IPS-18a (cell line): ENCODE measurements around the gene CD72.

Experiments used
- H3K27ac ChIP-seq: one replicate; pipeline ENCODE4 v1.5.1; 2013; ENCODE audit warnings: low read length
- H3K27me3 ChIP-seq: one replicate; pipeline ENCODE4 v1.6.1; 2013; ENCODE audit warnings: mild to moderate bottlenecking, low read length; ENCODE audit not compliant: control insufficient read depth, insufficient read depth
- H3K36me3 ChIP-seq: one replicate; pipeline ENCODE4 v1.6.1; 2013; ENCODE audit warnings: low read depth, low read length; ENCODE audit not compliant: control insufficient read depth
- H3K4me1 ChIP-seq: one replicate; pipeline ENCODE4 v1.6.1; 2013; ENCODE audit warnings: low read depth, low read length; ENCODE audit not compliant: control insufficient read depth
- H3K4me3 ChIP-seq: one replicate; pipeline ENCODE4 v1.5.1; 2013; ENCODE audit warnings: low read length
- H3K9ac ChIP-seq: one replicate; pipeline ENCODE4 v1.6.1; 2013; ENCODE audit warnings: mild to moderate bottlenecking, low read length, moderate library complexity
- H3K9me3 ChIP-seq: one replicate; pipeline ENCODE4 v1.6.1; 2013; ENCODE audit warnings: low read depth, low read length; ENCODE audit not compliant: control insufficient read depth

Gene CD72, protein sequence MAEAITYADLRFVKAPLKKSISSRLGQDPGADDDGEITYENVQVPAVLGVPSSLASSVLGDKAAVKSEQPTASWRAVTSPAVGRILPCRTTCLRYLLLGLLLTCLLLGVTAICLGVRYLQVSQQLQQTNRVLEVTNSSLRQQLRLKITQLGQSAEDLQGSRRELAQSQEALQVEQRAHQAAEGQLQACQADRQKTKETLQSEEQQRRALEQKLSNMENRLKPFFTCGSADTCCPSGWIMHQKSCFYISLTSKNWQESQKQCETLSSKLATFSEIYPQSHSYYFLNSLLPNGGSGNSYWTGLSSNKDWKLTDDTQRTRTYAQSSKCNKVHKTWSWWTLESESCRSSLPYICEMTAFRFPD

DNA sequence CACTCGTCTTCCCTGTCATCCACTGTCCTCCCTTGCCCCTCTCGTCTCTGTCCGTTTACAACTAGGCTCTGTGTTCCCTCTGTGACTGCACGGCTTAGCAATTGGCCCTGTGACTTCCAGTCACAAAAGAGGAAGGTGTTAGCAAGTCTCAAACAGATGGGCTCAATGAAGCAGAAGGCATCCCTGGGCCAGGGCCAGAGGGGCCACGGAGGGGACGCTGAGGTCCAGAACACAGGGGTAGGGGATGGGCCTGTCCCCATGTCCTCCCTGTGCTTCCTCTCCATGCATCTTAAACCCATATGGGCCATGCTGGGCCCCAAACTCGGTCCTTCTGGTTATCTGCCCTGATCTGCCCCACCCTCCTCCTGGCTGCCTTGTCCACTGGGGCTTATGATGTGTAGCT lies at the start of gene CD72:
Gene CD72, minus strand, starts transcription at position 89 of the 403 bp plus-strand sequence. CDS start 110 bp downstream, outside the sequence.
- peak within 1 kb of the TSS; percentile 65 for H3K4me3 ChIP-seq
- H3K4me1 ChIP-seq, result peaks cover 4% of the 10 kb centered on the region
- H3K9me3 ChIP-seq, result no peaks in the 10 kb centered on the region
- H3K9ac ChIP-seq, result peak within 1 kb of the TSS; percentile 30
- H3K27me3 ChIP-seq, result peaks cover 30% of the 10 kb centered on the region
- no peaks in the 10 kb centered on the region for H3K36me3 ChIP-seq
- H3K27ac ChIP-seq, result no peak within 1 kb of the TSS

DNA sequence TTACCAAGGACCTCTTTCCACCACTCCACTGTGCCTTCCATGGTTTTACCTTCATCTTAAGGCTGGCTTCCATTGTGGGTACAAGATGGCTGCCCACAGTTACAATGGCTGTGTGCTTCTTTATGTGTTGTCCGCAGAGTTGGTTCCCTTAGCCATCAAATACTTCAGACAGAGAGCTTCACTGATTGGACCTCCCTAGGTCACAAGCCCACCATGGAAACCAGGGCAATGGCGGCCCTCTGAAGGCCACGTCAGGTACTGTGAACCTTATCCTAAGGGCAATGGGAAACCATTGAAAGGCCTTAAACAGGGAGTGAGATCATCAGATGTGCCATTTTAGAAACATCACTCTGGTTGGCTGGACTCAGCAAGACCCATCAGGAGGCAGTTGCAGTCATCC lies 49.7 kb upstream of the CD72 start:
- Histone ChIP-seq H3K36me3 (peaks cover 4% of the 10 kb centered on the region), H3K9me3 (no peaks in the 10 kb centered on the region), H3K4me3 (no peak overlapping the region), H3K27ac (no peak overlapping the region), H3K4me1 (peaks cover 10% of the 10 kb centered on the region), H3K27me3 (no peaks in the 10 kb centered on the region), H3K9ac (no peak overlapping the region)

DNA sequence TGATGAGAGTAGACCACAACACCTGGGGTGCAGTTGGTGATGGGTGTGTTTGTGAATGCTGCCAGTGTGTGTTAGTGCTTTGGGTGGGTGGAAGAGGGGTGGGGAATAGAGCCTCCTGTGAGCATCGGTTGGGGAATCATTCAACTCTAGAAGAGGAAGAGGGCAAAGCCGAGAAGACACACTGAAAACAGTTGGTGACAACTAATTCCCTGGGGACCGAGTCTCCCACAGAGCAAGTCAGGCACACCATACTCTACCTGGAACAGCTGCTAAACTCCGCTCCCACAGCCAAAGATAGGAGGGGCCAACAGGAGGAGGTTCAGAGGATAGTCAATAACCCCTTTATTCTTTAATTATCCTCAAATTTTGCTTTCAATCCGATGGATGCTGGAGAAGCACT lies 48.3 kb upstream of the CD72 start:
- no peaks in the 10 kb centered on the region for H3K27me3 ChIP-seq
- H3K36me3 ChIP-seq, result peaks cover 18% of the 10 kb centered on the region
- no peak overlapping the region for H3K27ac ChIP-seq
- H3K9me3 ChIP-seq, result no peaks in the 10 kb centered on the region
- H3K9ac ChIP-seq, result no peak overlapping the region
- H3K4me3 ChIP-seq, result no peak overlapping the region
- peaks cover 10% of the 10 kb centered on the region for H3K4me1 ChIP-seq

DNA sequence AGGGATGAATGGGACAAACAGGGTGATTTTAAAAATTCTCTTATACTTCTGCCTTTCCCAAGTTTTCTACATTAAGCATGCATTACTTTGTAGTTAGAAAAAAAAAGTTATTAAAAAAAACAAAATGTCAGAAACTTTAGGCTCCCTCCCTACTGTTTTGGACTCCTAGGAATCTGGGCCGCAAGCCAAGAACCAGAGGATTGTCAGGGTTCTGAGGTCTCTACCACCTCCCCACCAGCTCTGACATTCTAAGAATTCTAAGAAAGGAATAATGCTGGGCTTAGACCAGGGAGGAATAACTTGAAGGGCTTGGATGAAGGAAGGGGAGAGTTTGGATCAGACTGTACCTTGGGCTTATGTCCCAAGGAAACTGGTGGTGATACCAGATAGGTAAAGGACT lies 47.8 kb upstream of the CD72 start:
- Histone ChIP-seq H3K9me3 (no peaks in the 10 kb centered on the region), H3K27ac (no peak overlapping the region), H3K4me3 (no peak overlapping the region), H3K27me3 (no peaks in the 10 kb centered on the region), H3K4me1 (peaks cover 10% of the 10 kb centered on the region), H3K36me3 (peaks cover 20% of the 10 kb centered on the region), H3K9ac (no peak overlapping the region)

DNA sequence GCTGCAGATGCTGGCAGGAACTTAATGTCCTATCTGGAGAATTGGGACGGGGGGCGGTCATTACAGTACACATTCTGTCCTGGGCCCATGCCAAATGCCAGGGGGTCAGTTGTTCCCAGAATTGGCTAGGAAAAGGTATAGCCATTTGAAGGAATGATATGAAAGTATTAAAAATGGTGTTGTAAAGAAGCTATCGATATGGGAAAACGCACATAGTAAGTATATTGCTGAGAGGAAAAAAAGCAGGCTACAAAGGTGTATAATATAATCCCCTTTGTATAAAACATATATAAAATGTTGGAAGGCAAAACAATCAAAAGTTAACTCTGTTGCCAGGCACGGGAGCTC lies 47.2 kb upstream of the CD72 start:
- H3K4me1 ChIP-seq, result peaks cover 10% of the 10 kb centered on the region
- no peak overlapping the region for H3K9ac ChIP-seq
- H3K27ac ChIP-seq, result no peak overlapping the region
- H3K4me3 ChIP-seq, result peak overlapping the region; percentile 73
- H3K27me3 ChIP-seq, result no peaks in the 10 kb centered on the region
- H3K9me3 ChIP-seq, result no peaks in the 10 kb centered on the region
- H3K36me3 ChIP-seq, result peaks cover 26% of the 10 kb centered on the region

DNA sequence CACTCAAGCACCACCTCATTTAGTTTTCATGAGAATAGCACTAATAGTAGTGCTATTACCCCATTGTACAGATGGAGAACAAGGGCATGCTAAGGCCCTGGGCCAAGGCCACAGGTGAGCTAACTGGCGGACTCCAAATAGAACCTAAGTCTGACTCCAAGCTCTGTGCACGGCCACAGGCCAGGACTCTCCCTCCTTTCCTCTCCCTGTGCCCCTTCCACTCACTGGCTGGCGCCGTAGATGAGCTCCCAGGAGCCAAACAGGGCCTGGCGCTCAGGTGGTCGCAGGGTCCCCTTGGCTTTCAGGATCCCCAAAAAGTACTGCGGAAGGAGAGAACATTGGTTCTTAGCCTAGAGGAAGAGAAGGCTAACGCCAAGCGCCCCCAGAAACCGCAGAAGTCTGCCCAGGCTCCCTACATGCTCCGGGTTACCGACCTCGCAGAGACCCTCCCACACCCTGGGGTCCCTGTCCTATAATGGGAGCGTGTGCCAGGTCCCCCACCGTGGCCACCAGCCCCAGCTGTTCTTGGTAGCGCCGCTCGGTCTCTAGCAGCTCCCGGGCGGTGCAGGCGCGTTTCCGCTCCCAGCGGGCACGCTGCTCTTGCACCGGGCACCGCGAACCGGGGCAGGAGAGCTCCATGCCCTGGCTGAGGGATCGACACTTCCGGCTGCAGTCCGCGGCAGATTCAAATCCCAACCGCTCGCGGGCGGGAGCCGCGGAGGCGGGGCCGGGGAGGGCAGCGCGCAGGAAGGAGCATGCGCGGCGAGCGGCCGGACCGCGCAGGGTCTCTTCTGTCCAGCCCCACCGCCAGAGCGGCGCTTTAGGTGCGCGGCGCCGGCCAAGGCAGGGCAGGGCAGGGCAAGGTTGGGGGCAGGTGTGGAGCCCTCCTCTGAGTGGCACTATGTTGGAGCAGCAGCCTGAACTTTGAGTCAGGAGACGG lies 46.6 kb upstream of the CD72 start, which contains the start of gene ARHGEF39:
Gene ARHGEF39, minus strand, starts transcription at position 665 of the 940 bp plus-strand sequence. Its CDS starts 26 bp downstream, at position 639.
- Histone ChIP-seq H3K27me3 (no peaks in the 10 kb centered on the region), H3K27ac (peak within 1 kb of the TSS; percentile 40), H3K9me3 (no peaks in the 10 kb centered on the region), H3K9ac (peak within 1 kb of the TSS; percentile 75), H3K4me3 (peak within 1 kb of the TSS; percentile 73), H3K4me1 (peaks cover 10% of the 10 kb centered on the region), H3K36me3 (peaks cover 30% of the 10 kb centered on the region)

DNA sequence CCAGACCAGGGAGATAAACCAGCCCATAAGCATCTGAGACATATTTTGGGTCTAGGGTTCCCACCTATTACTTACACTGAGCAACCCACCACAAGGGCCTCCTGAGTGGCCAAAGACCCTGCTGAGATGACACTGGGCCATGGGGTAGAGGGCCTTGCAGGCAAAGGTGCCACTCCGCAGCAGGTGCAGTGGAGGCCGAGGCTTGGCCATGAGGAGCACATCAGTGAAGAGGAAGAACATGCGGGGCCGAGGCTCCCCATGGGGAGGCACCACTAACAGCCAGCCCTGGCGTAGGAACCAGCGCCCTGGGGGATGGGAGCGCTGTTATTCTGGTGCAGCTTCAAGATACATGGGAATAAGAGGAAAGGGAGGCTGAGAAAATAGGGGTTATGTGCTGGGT lies 44.2 kb upstream of the CD72 start:
- Histone ChIP-seq H3K9me3 (no peaks in the 10 kb centered on the region), H3K9ac (no peak overlapping the region), H3K27ac (no peak overlapping the region), H3K36me3 (peaks cover 30% of the 10 kb centered on the region), H3K27me3 (no peaks in the 10 kb centered on the region), H3K4me3 (no peak overlapping the region), H3K4me1 (peaks cover 15% of the 10 kb centered on the region)

DNA sequence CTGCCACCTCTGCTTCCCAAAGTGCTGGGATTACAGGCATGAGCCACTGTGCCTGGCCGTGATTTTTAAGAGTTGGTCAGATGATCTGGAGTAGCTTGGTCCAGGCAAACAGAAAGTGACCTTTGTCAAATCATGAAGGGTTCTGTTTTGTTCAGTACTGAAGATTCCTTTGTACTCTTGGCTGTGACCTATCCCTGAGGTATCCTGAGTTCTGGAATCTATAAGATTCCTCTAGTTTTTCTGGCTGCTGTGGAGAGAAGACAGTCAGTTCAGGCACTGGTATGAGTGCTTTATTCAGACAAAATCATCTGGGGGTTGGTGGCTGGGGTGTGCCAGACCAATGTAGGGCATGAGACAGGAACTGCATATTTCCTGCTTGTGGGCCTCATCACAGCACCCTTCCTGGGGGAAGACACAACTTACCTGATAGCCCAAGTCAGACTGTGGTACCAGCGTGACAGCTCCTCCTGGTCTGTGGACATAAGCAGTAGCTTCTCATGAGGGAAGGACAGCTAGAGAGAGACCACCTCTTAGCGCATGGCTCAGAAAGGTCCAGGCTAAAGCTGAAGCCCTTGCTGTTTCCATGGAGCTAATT lies 43.6 kb upstream of the CD72 start:
- Histone ChIP-seq H3K27me3 (peaks cover 3% of the 10 kb centered on the region), H3K4me1 (peaks cover 18% of the 10 kb centered on the region), H3K4me3 (no peak overlapping the region), H3K9ac (no peak overlapping the region), H3K36me3 (peaks cover 30% of the 10 kb centered on the region), H3K27ac (no peak overlapping the region), H3K9me3 (no peaks in the 10 kb centered on the region)

DNA sequence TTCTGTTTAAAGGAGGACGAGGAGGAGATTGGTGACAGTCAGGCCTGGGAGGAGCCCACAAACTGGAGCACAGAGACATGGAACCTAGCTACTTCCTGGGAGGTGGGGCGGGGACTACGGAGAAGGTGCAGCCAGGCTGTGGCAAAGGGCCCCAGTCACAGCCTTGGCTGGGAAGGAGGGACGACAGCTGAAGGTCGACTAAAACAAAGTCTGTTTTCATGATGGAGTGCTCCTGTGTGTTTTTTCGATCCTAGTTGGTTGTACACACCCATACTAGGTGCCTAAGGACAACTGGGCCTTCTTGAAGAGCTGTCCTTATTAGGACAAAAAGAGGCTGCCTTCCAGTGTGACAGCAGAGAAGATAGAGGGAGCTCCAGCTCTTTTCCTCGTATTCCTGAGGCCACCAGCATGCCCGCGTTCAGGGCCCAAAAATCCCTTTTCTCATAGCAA lies 42.8 kb upstream of the CD72 start:
- Histone ChIP-seq H3K9ac (no peak overlapping the region), H3K27ac (no peak overlapping the region), H3K9me3 (no peaks in the 10 kb centered on the region), H3K36me3 (peaks cover 30% of the 10 kb centered on the region), H3K4me3 (no peak overlapping the region), H3K27me3 (peaks cover 11% of the 10 kb centered on the region), H3K4me1 (peaks cover 19% of the 10 kb centered on the region)

DNA sequence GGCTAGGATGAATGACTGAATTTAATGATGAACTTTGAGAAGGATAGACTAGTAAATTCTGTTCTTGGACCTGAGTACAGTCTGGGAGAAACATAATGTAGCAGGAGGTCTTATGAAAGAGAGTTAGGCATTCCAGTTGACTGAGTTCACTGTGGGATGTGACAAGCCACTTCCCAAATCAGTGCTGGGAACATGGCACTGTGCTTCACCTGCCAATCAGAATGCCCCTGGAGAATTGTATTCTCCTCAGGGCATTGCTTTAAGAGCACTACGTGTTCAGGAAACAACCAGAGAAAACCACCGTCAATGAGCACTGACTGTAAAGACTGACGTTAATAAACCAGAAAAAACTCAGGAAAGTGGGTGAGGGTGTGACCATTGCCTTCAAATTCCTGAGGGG lies 41.1 kb upstream of the CD72 start:
- Histone ChIP-seq H3K4me3 (peak overlapping the region; percentile 95), H3K36me3 (peaks cover 30% of the 10 kb centered on the region), H3K9ac (peak overlapping the region; percentile 74), H3K27me3 (peaks cover 13% of the 10 kb centered on the region), H3K27ac (no peak overlapping the region), H3K4me1 (peaks cover 14% of the 10 kb centered on the region), H3K9me3 (no peaks in the 10 kb centered on the region)

DNA sequence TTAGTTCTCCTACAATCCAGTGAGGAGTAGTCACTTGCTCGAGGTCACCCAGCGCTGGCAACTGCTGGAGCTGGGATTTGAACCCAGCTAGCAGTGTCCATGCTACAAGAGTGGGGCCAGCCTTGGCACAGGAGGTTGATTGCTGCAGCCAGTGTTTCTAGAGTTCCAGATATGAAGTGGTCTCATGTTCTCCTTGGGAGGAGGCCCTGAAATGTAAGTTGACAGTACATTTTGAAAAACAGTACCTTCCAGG lies 40.7 kb upstream of the CD72 start:
- Histone ChIP-seq H3K9me3 (no peaks in the 10 kb centered on the region), H3K4me3 (peak overlapping the region; percentile 95), H3K27me3 (peaks cover 13% of the 10 kb centered on the region), H3K27ac (peak overlapping the region; percentile 92), H3K4me1 (peaks cover 10% of the 10 kb centered on the region), H3K9ac (peak overlapping the region; percentile 74), H3K36me3 (peaks cover 30% of the 10 kb centered on the region)
